GM19193 (cell line): ENCODE measurements around the gene DTX3.
A peak's percentile ranks its signal among the peaks of the same experiment; 100 is the strongest.

Source experiments
- POLR2A ChIP-seq: IDR thresholded peaks from 4 replicates; pipeline ENCODE4 v1.6.1; 2011; ENCODE audit not compliant: insufficient read depth, insufficient read length; ENCODE audit errors: extremely low read depth

The DTX3 gene, protein sequence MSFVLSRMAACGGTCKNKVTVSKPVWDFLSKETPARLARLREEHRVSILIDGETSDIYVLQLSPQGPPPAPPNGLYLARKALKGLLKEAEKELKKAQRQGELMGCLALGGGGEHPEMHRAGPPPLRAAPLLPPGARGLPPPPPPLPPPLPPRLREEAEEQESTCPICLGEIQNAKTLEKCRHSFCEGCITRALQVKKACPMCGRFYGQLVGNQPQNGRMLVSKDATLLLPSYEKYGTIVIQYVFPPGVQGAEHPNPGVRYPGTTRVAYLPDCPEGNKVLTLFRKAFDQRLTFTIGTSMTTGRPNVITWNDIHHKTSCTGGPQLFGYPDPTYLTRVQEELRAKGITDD

GRCh38 chr12:57604454-57604991 is at the start of gene DTX3:
Gene DTX3 (plus strand): TSS chr12:57604824. CDS start chr12:57606518, 1,694 bp downstream.
- peak; percentile 32 for TF ChIP-seq POLR2A

- TF ChIP-seq POLR2A: no peak
Observed at GRCh38 chr12:57554897-57555296, 49.7 kb upstream of the DTX3 start.

DNA sequence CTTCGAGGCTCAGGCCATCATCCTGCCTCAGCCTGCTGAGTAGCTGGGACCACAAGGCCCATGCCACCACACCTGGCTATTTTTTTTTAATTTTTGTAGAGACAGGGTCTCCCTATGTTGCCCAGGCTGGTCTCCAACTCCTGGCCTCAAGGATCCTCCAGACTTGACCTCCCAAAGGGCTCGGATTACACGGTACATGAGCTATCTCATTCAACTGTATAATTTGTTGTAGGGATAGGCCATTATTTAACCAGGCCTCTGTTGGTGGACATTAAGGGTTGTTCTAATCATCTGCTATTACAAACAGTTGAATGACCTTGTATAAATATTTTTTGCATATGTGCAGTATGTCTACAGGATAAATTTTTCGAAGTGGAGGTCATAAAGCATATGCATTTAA is 45.8 kb upstream of the DTX3 start:
- TF ChIP-seq POLR2A: no peak

- TF ChIP-seq POLR2A: no peak
Observed at GRCh38 chr12:57560516-57560915, 44.1 kb upstream of the DTX3 start.

GRCh38 chr12:57563358-57563757 is 41.3 kb upstream of the DTX3 start:
- no peak for TF ChIP-seq POLR2A

DNA sequence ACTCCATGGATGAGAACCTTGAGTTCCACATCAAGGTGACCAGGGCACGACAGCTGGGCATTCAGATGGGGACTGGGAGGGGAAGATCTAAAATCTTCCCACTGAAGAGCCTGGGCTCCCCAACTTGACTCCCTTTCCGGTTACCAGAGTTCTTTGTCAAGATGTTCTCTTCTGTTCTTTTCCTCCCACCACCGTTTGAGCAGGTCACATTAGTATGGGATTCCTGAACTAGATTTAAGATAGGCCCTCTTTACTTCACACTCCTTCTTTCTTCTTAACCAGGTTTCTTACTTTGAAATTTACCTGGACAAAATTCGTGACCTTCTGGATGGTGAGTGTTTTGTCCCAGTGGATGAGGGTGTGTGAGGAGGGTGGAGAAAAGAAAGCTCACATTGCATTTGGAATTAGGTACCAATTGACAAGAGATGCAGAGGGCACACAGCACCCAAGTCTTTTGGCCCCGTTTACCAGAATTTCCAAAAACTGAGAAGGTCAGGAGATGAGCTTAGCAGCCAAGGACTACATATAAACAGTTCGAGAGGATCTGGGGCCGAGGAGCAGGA is 40.4 kb upstream of the DTX3 start:
- TF ChIP-seq POLR2A: no peak

GRCh38 chr12:57568838-57569237 is 35.8 kb upstream of the DTX3 start:
- no peak for TF ChIP-seq POLR2A

DNA sequence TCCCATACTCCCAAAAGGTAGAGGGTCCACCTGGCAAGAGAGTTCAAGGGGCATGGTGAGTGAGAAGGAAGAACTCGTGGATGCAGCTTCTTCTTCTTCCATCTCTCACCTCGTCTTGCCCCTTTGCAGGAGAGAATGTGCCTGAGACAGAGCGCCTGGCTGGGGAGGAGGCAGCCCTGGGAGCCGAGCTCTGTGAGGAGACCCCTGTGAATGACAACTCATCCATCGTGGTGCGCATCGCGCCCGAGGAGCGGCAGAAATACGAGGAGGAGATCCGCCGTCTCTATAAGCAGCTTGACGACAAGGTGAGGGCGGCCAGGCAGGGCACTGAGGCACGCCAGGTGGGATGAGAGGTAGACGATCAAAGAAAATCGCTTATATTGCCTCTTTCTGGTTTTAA is 34.8 kb upstream of the DTX3 start:
- TF ChIP-seq POLR2A: no peak

GRCh38 chr12:57571926-57572762 is 32.5 kb upstream of the DTX3 start:
- TF ChIP-seq POLR2A: no peak

GRCh38 chr12:57574795-57575194 is 29.8 kb upstream of the DTX3 start:
- no peak for TF ChIP-seq POLR2A

- no peak for TF ChIP-seq POLR2A
Observed at GRCh38 chr12:57575771-57576612, 28.6 kb upstream of the DTX3 start.

DNA sequence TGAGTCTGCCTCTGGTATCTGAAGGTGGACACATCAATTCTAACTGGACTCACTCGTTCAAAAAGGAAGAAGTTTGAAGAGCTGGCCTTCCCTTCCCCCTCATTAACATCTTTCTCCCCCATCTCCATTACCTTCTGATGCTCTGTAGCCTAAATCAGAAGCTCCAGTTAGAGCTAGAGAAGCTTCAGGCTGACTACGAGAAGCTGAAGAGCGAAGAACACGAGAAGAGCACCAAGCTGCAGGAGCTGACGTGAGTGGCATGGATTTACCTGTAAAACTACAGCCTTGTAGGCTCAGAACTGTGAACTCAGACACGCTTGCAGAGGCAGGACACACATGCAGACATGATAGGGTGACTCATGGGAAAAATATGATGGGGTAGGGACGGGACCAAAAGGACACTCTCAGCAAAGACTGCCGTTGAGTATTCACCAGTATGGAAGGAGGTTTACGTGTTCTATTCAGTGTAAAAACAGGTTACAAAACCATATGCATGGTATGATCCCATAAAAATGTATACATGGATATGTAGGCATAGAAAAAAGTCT is 27.9 kb upstream of the DTX3 start:
- TF ChIP-seq POLR2A: no peak

GRCh38 chr12:57577981-57578758 is 26.5 kb upstream of the DTX3 start:
- no peak for TF ChIP-seq POLR2A
